Keratinocyte (primary cell): ENCODE results near the gene LAMB1. TPM values are rescaled to one million over a fixed set of nuclear protein-coding genes. Genes with fewer than 3 reads are reported as not detected.

ENCODE experiments used
- DNase-seq: peaks from one replicate; pipeline ENCODE4 v3.0.0-alpha.2; 2011; ENCODE audit warnings: low read depth, missing footprints, low spot score
- FAIRE-seq: peaks from 2 replicates; lab custom pipeline; 2011; peaks lifted over from hg19 to GRCh38; lab: Jason Lieb, UNC
- H2AFZ ChIP-seq: 2 replicates; pipeline ENCODE4 v1.6.0; 2012; ENCODE audit warnings: low read length, control low read depth, inconsistent platforms; ENCODE audit not compliant: control insufficient read depth
- H3K27ac ChIP-seq: 2 replicates; pipeline ENCODE4 v1.5.1; 2011; ENCODE audit warnings: low read length; ENCODE audit not compliant: control insufficient read depth, insufficient read depth
- H3K27me3 ChIP-seq: 3 replicates; pipeline ENCODE4 v1.6.0; 2011; ENCODE audit warnings: low read length; ENCODE audit not compliant: control insufficient read depth, insufficient read depth; ENCODE audit errors: extremely low read depth
- H3K36me3 ChIP-seq, 2 experiments: 2 replicates in 1 of 2; 3 replicates in 1 of 2; pipeline ENCODE4 v1.5.1; 2011; ENCODE audit warnings: low read length in 2 of 2, mild to moderate bottlenecking in 1 of 2; ENCODE audit not compliant: control insufficient read depth in 2 of 2, insufficient read depth in 2 of 2; ENCODE audit errors: extremely low read depth in 1 of 2
- H3K4me1 ChIP-seq: 3 replicates; pipeline ENCODE4 v1.5.1; 2011; ENCODE audit warnings: low read length; ENCODE audit not compliant: control insufficient read depth, insufficient read depth; ENCODE audit errors: extremely low read depth
- H3K4me2 ChIP-seq: 3 replicates; pipeline ENCODE4 v1.6.0; 2011; ENCODE audit warnings: low read depth, low read length; ENCODE audit not compliant: control insufficient read depth, insufficient read depth; ENCODE audit errors: extremely low read depth
- H3K4me3 ChIP-seq, 3 experiments: fragments of 200-600 bp in 1 of 3; sonication (generic) in 1 of 3; 2 replicates in 2 of 3; 3 replicates in 1 of 3; pipeline ENCODE4 v1.5.1; 2011 to 2016; ENCODE audit warnings: low read length in 3 of 3, mild to moderate bottlenecking in 3 of 3, control low read depth in 2 of 3, inconsistent platforms in 1 of 3, low read depth in 1 of 3, mixed read lengths in 1 of 3, mixed run types in 1 of 3, moderate library complexity in 1 of 3; ENCODE audit not compliant: control insufficient read depth in 2 of 3, insufficient read depth in 2 of 3; ENCODE audit errors: extremely low read depth in 1 of 3
- H3K79me2 ChIP-seq: 2 replicates; pipeline ENCODE4 v1.6.0; 2012; ENCODE audit warnings: low read length; ENCODE audit not compliant: control insufficient read depth, insufficient read depth
- H3K9ac ChIP-seq: 3 replicates; pipeline ENCODE4 v1.6.0; 2011; ENCODE audit warnings: low read length; ENCODE audit not compliant: control insufficient read depth, insufficient read depth; ENCODE audit errors: extremely low read depth
- H3K9me1 ChIP-seq: 3 replicates; pipeline ENCODE4 v1.6.0; 2011; ENCODE audit warnings: low read length; ENCODE audit not compliant: control insufficient read depth, insufficient read depth; ENCODE audit errors: extremely low read depth
- H3K9me3 ChIP-seq: 2 replicates; pipeline ENCODE4 v1.5.1; 2012; ENCODE audit warnings: low read depth, low read length; ENCODE audit not compliant: control insufficient read depth
- H4K20me1 ChIP-seq: 3 replicates; pipeline ENCODE4 v1.6.0; 2011; ENCODE audit warnings: low read length; ENCODE audit not compliant: control insufficient read depth, insufficient read depth; ENCODE audit errors: extremely low read depth
- EZH2 ChIP-seq: IDR thresholded peaks from one replicate; pipeline ENCODE4 v1.6.1; 2012; ENCODE audit warnings: inconsistent platforms, mild to moderate bottlenecking, low read length, moderate library complexity
- dilution Hi-C: fragments of 300-500 bp; cut with MboI; formaldehyde crosslinking; loops from one replicate; pipeline ENCODE4 v1.7.0; 2020; ENCODE audit warnings: low sequenced_read_pairs; ENCODE audit not compliant: extremely low pct_ligation_motif_present
- polyA plus RNA-seq, 5 experiments: library from polyadenylated mRNA; depleted of rRNA in 3 of 5; stranded (reverse) in 3 of 5; stranded (forward) in 1 of 5; unstranded in 1 of 5; fragments of >200 nt; gene quantifications; 1 replicate in 1 of 5; 2 replicates in 3 of 5; 3 replicates in 1 of 5; pipeline versions ENCODE4 v1.2.1 to v1.2.3, GENCODE V29; 2011 to 2012; ENCODE audit warnings: missing spikeins in 2 of 5, low read depth in 1 of 5, low replicate concordance in 1 of 5
- TF ChIP-seq, protein P1 (sequence below), 3 experiments: IDR thresholded peaks in 1 of 3; conservative IDR thresholded peaks in 1 of 3; optimal IDR thresholded peaks in 1 of 3; 2 replicates in 2 of 3; 3 replicates in 1 of 3; pipeline versions ENCODE3 to v1.5.1; 2011; ENCODE audit warnings: low read length in 3 of 3, mild to moderate bottlenecking in 3 of 3, moderate library complexity in 2 of 3, control low read depth in 1 of 3, inconsistent platforms in 1 of 3; ENCODE audit not compliant: insufficient read depth in 2 of 3; ENCODE audit errors: extremely low read depth in 1 of 3

LAMB1 gene
- polyA plus RNA-seq, 1 donor (not counting 4 experiments of a cell fraction or from before 2014, with no cell fraction given) = 97.9 TPM

DNA sequence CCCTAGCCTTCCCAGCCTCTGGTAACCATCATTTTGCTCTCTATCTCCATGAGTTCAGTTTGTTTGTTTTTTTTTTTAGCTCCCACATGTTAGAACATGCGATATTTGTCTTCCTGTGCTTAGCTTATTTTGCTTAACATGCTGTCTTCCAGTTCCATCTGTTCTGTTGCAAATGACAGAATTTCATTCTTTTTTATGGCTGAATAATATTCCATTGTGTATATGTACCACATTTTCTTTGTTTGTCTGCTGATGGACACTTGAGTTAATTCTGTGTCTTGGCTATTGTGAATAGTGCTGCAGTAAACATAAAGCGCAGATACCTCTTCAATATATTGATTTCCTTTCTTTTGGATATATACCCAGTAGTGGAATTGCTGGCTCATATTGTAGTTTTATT is 91.0 kb downstream of the LAMB1 start:
- H3K9me1 ChIP-seq = no peaks in the 10 kb centered on the region
- dilution Hi-C loops = no loop called here
- no peaks in the 10 kb centered on the region for H3K9me3 ChIP-seq
- H4K20me1 ChIP-seq = no peaks in the 10 kb centered on the region
- H3K9ac ChIP-seq = no peak overlapping the region
- peaks cover 12% of the 10 kb centered on the region for H3K79me2 ChIP-seq
- FAIRE-seq = no peak
- no peaks in the 10 kb centered on the region for H3K27me3 ChIP-seq
- H3K4me1 ChIP-seq = peaks cover 5% of the 10 kb centered on the region
- DNase-seq = no peak
- no peak overlapping the region for H2AFZ ChIP-seq
- H3K36me3 ChIP-seq = peaks cover 9 to 15% of the 10 kb centered on the region in 2 experiments
- TF ChIP-seq EZH2 = no peak
- TF ChIP-seq, protein P1, sequence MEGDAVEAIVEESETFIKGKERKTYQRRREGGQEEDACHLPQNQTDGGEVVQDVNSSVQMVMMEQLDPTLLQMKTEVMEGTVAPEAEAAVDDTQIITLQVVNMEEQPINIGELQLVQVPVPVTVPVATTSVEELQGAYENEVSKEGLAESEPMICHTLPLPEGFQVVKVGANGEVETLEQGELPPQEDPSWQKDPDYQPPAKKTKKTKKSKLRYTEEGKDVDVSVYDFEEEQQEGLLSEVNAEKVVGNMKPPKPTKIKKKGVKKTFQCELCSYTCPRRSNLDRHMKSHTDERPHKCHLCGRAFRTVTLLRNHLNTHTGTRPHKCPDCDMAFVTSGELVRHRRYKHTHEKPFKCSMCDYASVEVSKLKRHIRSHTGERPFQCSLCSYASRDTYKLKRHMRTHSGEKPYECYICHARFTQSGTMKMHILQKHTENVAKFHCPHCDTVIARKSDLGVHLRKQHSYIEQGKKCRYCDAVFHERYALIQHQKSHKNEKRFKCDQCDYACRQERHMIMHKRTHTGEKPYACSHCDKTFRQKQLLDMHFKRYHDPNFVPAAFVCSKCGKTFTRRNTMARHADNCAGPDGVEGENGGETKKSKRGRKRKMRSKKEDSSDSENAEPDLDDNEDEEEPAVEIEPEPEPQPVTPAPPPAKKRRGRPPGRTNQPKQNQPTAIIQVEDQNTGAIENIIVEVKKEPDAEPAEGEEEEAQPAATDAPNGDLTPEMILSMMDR (optimal IDR thresholded peaks at IDR 0.05 in 1 of 3, IDR thresholded peaks at IDR 0.05 in 1 of 3, conservative IDR thresholded peaks at IDR 0.05 in 1 of 3; ENCODE audit: extremely low read depth in 1 of 3, insufficient read depth in 2 of 3, low read length in 3 of 3) = no peak
- H3K4me2 ChIP-seq = no peak overlapping the region
- H3K27ac ChIP-seq = no peak overlapping the region
- no peak overlapping the region for H3K4me3 ChIP-seq

DNA sequence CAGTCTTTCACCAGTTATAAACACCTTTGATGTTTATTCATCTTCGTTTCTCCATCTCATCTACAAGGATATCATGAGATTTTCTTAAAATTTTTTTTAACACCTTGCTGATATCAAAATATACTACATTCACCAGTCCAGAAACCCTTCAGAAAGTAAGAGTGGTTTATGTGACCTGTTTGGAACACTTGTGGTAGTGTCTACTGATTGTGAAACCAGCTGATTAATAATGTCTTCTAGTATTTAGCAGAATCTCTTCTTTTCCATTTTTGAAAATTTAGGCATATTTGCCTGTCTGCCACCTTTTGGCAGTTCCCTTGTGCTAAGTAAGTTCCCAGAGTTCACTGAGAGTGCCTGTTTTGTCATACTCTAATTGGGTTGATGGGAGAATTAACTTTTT is 93.5 kb downstream of the LAMB1 start:
- no peaks in the 10 kb centered on the region for H3K9me3 ChIP-seq
- H2AFZ ChIP-seq = no peak overlapping the region
- FAIRE-seq = no peak
- H3K36me3 ChIP-seq = peaks cover 11 to 13% of the 10 kb centered on the region in 2 experiments
- no peak overlapping the region for H3K27ac ChIP-seq
- DNase-seq = no peak
- dilution Hi-C loops = no loop called here
- peaks cover 7% of the 10 kb centered on the region for H3K79me2 ChIP-seq
- H3K4me3 ChIP-seq = no peak overlapping the region
- no peak for TF ChIP-seq EZH2
- TF ChIP-seq, protein P1 (optimal IDR thresholded peaks at IDR 0.05 in 1 of 3, IDR thresholded peaks at IDR 0.05 in 1 of 3, conservative IDR thresholded peaks at IDR 0.05 in 1 of 3; ENCODE audit: extremely low read depth in 1 of 3, insufficient read depth in 2 of 3, low read length in 3 of 3) = no peak
- no peaks in the 10 kb centered on the region for H3K9me1 ChIP-seq
- peaks cover 5% of the 10 kb centered on the region for H3K4me1 ChIP-seq
- no peaks in the 10 kb centered on the region for H3K27me3 ChIP-seq
- H4K20me1 ChIP-seq = no peaks in the 10 kb centered on the region
- no peak overlapping the region for H3K4me2 ChIP-seq
- H3K9ac ChIP-seq = no peak overlapping the region
